Neural crest cell (in vitro differentiated cells): ENCODE results near the gene CORO2A. TPM values are rescaled to one million over a fixed set of nuclear protein-coding genes. Genes with fewer than 3 reads are reported as not detected.
"Not testable (repeated sequence)": the region's sequence is repeated elsewhere in the genome, so short reads cannot be mapped to it uniquely, and the experiment has no call there.

Source experiments
- DNase-seq: peaks from one replicate; pipeline ENCODE4 v3.0.0; 2021; ENCODE audit warnings: low read depth, mixed read lengths, low spot score
- H3K27ac Mint-ChIP-seq: one replicate; pipeline ENCODE4 v1.8.0; 2021; ENCODE audit warnings: mild to moderate bottlenecking, mixed read lengths; ENCODE audit not compliant: unreplicated experiment
- H3K27me3 Mint-ChIP-seq: 2 replicates; pipeline ENCODE4 v1.8.0; 2021; ENCODE audit warnings: low read depth, mild to moderate bottlenecking, mixed read lengths
- H3K36me3 Mint-ChIP-seq: 2 replicates; pipeline ENCODE4 v1.8.0; 2021; ENCODE audit warnings: low read depth, mild to moderate bottlenecking, mixed read lengths
- H3K4me1 Mint-ChIP-seq: 2 replicates; pipeline ENCODE4 v1.8.0; 2021; ENCODE audit warnings: mixed read lengths
- H3K4me3 Mint-ChIP-seq: one replicate; pipeline ENCODE4 v1.8.0; 2021; ENCODE audit warnings: mild to moderate bottlenecking, mixed read lengths
- H3K9me3 Mint-ChIP-seq: 2 replicates; pipeline ENCODE4 v1.8.0; 2021; ENCODE audit warnings: mixed read lengths
- CTCF ChIP-seq: fragments of 200-600 bp; sonication (generic); conservative IDR thresholded peaks from 2 replicates; pipeline ENCODE4 v1.5.0; 2021; ENCODE audit warnings: antibody characterized with exemption, mild to moderate bottlenecking
- total RNA-seq: library from RNA; stranded (reverse); gene quantifications from 2 replicates; pipeline ENCODE4 v1.2.1, GENCODE V29; 2021

Gene CORO2A
- total RNA-seq, 1 donor from 2014 or later: 9.3 TPM

- Mint-ChIP-seq H3K27ac (no peak within 1 kb of the TSS), H3K36me3 (no peaks in the 10 kb centered on the region), H3K4me1 (peaks cover 9% of the 10 kb centered on the region), H3K9me3 (no peaks in the 10 kb centered on the region), H3K27me3 (peaks cover 21% of the 10 kb centered on the region), H3K4me3 (peak within 1 kb of the TSS; percentile 74)
- DNase-seq: peak; percentile 48
- TF ChIP-seq CTCF: peak; percentile 42
Measured at GRCh38 chr9:98118640-98119601, 73.5 kb downstream of the CORO2A start, which contains the start of gene TRIM14. TSS of gene TRIM14 (minus strand) at chr9:98119222. CDS start at chr9:98119188, 34 bp downstream.

DNA sequence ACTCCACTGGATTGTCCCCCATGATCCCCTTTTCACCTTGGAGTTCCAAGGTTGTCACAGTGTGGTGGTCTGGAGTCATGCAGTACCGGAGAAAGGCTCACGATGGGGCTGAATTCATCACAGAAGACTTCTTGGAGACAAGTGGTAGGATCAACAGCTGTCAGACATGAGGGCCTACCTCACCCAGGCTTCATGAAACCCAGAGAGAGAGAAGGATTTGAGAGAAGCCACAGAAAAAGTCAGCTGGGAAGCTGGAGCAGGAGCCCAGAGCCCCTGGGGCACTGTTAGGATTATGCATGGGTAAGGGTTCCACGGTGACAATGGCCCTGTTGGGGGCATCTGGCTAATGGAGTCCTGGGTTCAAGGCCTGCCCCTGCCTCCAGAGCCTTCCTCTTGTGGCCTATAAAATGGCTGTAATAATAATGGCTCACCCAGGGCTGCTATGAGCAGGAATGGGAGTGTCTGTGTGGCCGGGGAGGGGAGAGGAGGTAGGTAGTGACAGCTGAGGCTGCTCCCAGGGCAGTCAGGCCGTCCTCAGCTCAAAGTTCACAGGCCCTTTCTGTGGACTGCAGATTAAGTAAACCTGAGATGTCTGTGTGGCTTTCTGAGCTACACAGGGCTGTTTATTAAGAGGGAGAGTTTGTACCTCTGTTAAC lies 74.3 kb downstream of the CORO2A start:
- Mint-ChIP-seq H3K9me3 (no peaks in the 10 kb centered on the region), H3K36me3 (no peaks in the 10 kb centered on the region), H3K4me1 (peaks cover 9% of the 10 kb centered on the region), H3K27me3 (peaks cover 21% of the 10 kb centered on the region), H3K27ac (no peak overlapping the region), H3K4me3 (peak overlapping the region; percentile 74)
- peak; percentile 16 for TF ChIP-seq CTCF
- no peak for DNase-seq

DNA sequence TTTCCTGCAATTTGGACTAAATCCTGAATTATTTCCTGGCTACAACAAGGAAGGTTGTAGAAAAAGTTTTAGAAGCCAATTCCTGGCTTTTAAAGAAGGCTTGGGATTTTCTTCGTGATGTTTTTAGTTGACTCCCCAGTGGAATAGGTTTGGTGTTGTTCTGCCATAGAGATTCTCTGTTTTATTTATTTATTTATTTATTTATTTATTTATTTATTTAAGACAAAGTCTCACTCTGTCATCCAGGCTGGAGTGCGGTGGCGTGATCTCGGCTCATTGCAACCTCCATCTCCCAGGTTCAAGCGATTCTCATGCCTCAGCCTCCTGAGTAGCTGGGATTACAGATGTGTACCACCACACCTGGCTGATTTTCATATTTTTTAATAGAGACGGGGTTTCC lies 75.3 kb downstream of the CORO2A start:
- not testable (repeated sequence) for H3K4me3 Mint-ChIP-seq, H3K9me3 Mint-ChIP-seq, H3K27ac Mint-ChIP-seq, DNase-seq, H3K36me3 Mint-ChIP-seq, H3K4me1 Mint-ChIP-seq
- H3K27me3 Mint-ChIP-seq: peaks cover 21% of the 10 kb centered on the region

GRCh38 chr9:98109052-98109451 lies 83.4 kb downstream of the CORO2A start:
- Mint-ChIP-seq H3K4me3 (no peak overlapping the region), H3K27ac (no peak overlapping the region), H3K27me3 (no peaks in the 10 kb centered on the region)

DNA sequence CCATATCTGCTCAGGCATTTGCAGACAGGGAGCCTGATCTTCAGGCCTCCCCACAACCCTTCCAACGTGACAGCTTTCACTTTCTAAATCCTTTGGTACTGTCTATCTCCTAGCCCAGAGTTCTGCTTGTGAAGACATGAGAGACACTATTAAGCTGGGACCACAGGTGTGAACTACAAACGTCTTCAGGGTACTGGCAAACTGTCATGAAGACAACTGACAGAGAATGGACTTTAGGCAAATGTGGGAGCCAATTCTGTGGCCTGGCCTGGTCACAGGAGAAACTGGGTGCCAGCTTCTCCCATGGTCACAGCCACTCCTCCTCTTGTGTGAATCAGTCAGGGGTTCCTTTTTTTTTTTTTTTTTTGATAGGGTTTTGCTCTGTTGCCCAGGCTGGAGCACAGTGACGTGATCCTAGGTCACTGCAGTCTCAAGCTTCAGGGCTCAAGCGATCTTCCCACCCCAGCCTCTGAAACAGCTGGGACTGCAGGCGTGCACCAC lies 83.9 kb downstream of the CORO2A start:
- H3K4me1 Mint-ChIP-seq: peaks cover 10% of the 10 kb centered on the region
- H3K27ac Mint-ChIP-seq: peak overlapping the region; percentile 12
- no peaks in the 10 kb centered on the region for H3K27me3 Mint-ChIP-seq
- TF ChIP-seq CTCF: no peak
- H3K9me3 Mint-ChIP-seq: peaks cover 5% of the 10 kb centered on the region
- DNase-seq: no peak
- peaks cover 7% of the 10 kb centered on the region for H3K36me3 Mint-ChIP-seq
- H3K4me3 Mint-ChIP-seq: no peak overlapping the region

More at GRCh38 chr9:98109052-98109451, 83.4 kb downstream of the CORO2A start:
- H3K9me3 Mint-ChIP-seq: peaks cover 5% of the 10 kb centered on the region
- TF ChIP-seq CTCF: no peak
- no peak for DNase-seq
- peaks cover 7% of the 10 kb centered on the region for H3K36me3 Mint-ChIP-seq
- peaks cover 10% of the 10 kb centered on the region for H3K4me1 Mint-ChIP-seq
